Measurements from ENCODE around the gene WDFY1.

Gene WDFY1

GRCh38 chr2:223932816-223933800 lies 12.0 kb downstream of the WDFY1 start:
- Histone ChIP-seq H3F3A (ENCODE audit: control insufficient read depth, insufficient read depth) (no peaks in the 10 kb centered on the region), H3K9me2 (replicated peaks; ENCODE audit: control insufficient read depth, low read length) (no peaks in the 10 kb centered on the region), H3K4me2 (ENCODE audit: low read length) (no peak overlapping the region), H3K4me3 (ENCODE audit: low read length) (no peak overlapping the region), H3K36me3 (ENCODE audit: control insufficient read depth, low read length) (no peaks in the 10 kb centered on the region), H3K27ac (ENCODE audit: low read depth, low read length) (no peak overlapping the region), H3K79me2 (ENCODE audit: control insufficient read depth, low read length) (no peaks in the 10 kb centered on the region), H4K20me1 (ENCODE audit: control insufficient read depth, insufficient read depth, low read depth, low read length) (no peaks in the 10 kb centered on the region), H3K27me3 (ENCODE audit: control insufficient read depth, low read length) (peaks cover 20% of the 10 kb centered on the region), H3K4me1 (ENCODE audit: control insufficient read depth, low read length) (no peaks in the 10 kb centered on the region), H3K9me3 (ENCODE audit: control insufficient read depth, insufficient read depth, low read length) (no peaks in the 10 kb centered on the region)
- no peak for TF ChIP-seq CTCF (IDR thresholded peaks at IDR 0.05; ENCODE audit: low read depth, low read length, poor library complexity, severe bottlenecking)
- TF ChIP-seq EZH2phosphoT487 (IDR thresholded peaks at IDR 0.05; ENCODE audit: borderline replicate concordance, low read length): no peak

- peaks cover 2% of the 10 kb centered on the region; the same call in 1 of the 2 replicates for H3K27me3 ChIP-seq (ENCODE audit: control insufficient read depth, low read length)
- no peaks in the 10 kb centered on the region for H3K79me2 ChIP-seq (ENCODE audit: control insufficient read depth, low read length)
- no peak overlapping the region for H3K27ac ChIP-seq (ENCODE audit: low read depth, low read length)
- no peak overlapping the region for H3K4me2 ChIP-seq (ENCODE audit: low read length)
- H3K4me3 ChIP-seq (ENCODE audit: low read length): no peak overlapping the region
- no peaks in the 10 kb centered on the region for H3K36me3 ChIP-seq (ENCODE audit: control insufficient read depth, low read length)
- H3F3A ChIP-seq (ENCODE audit: control insufficient read depth, insufficient read depth): no peaks in the 10 kb centered on the region
- no peak for TF ChIP-seq CTCF (IDR thresholded peaks at IDR 0.05; ENCODE audit: low read depth, low read length, poor library complexity, severe bottlenecking)
- TF ChIP-seq EZH2phosphoT487 (IDR thresholded peaks at IDR 0.05; ENCODE audit: borderline replicate concordance, low read length): no peak
- H3K9me3 ChIP-seq (ENCODE audit: control insufficient read depth, insufficient read depth, low read length): no peaks in the 10 kb centered on the region
- no peaks in the 10 kb centered on the region for H3K9me2 ChIP-seq (replicated peaks; ENCODE audit: control insufficient read depth, low read length)
- H4K20me1 ChIP-seq (ENCODE audit: control insufficient read depth, insufficient read depth, low read depth, low read length): no peaks in the 10 kb centered on the region
- H3K4me1 ChIP-seq (ENCODE audit: control insufficient read depth, low read length): no peaks in the 10 kb centered on the region
Measured at GRCh38 chr2:223930103-223930976, 14.8 kb downstream of the WDFY1 start.

- Histone ChIP-seq H3K27ac (ENCODE audit: low read depth, low read length) (no peak overlapping the region), H3K4me3 (ENCODE audit: low read length) (no peak overlapping the region), H3K4me2 (ENCODE audit: low read length) (no peak overlapping the region), H3K9me2 (replicated peaks; ENCODE audit: control insufficient read depth, low read length) (no peaks in the 10 kb centered on the region), H3K79me2 (ENCODE audit: control insufficient read depth, low read length) (no peaks in the 10 kb centered on the region), H3K9me3 (ENCODE audit: control insufficient read depth, insufficient read depth, low read length) (no peaks in the 10 kb centered on the region), H3K27me3 (ENCODE audit: control insufficient read depth, low read length) (no peaks in the 10 kb centered on the region), H3K4me1 (ENCODE audit: control insufficient read depth, low read length) (no peaks in the 10 kb centered on the region), H4K20me1 (ENCODE audit: control insufficient read depth, insufficient read depth, low read depth, low read length) (no peaks in the 10 kb centered on the region), H3K36me3 (ENCODE audit: control insufficient read depth, low read length) (no peaks in the 10 kb centered on the region), H3F3A (ENCODE audit: control insufficient read depth, insufficient read depth) (no peaks in the 10 kb centered on the region)
- TF ChIP-seq CTCF (IDR thresholded peaks at IDR 0.05; ENCODE audit: low read depth, low read length, poor library complexity, severe bottlenecking) (no peak), EZH2phosphoT487 (IDR thresholded peaks at IDR 0.05; ENCODE audit: borderline replicate concordance, low read length) (no peak)
Measured at GRCh38 chr2:223929571-223930102, 15.5 kb downstream of the WDFY1 start.
